Endodermal cell (in vitro differentiated cells): ENCODE measurements around the gene PLEKHG4B. TPM values are rescaled to one million over a fixed set of nuclear protein-coding genes. Genes with fewer than 3 reads are reported as not detected.
"Not testable (repeated sequence)": the region's sequence is repeated elsewhere in the genome, so short reads cannot be mapped to it uniquely, and the experiment has no call there.

Experiments used
- DNase-seq: peaks from one replicate; pipeline ENCODE4 v3.0.0-alpha.2; 2017
- H3K27ac ChIP-seq: 2 replicates; pipeline ENCODE4 v1.5.1; 2013; ENCODE audit warnings: mild to moderate bottlenecking, low read depth, low read length, moderate library complexity
- H3K27me3 ChIP-seq: 2 replicates; pipeline ENCODE4 v1.6.1; 2013; ENCODE audit warnings: mild to moderate bottlenecking, low read length, moderate library complexity; ENCODE audit not compliant: insufficient read depth, control insufficient read depth, poor library complexity, severe bottlenecking
- H3K36me3 ChIP-seq: 2 replicates; pipeline ENCODE4 v1.7.0; 2013; ENCODE audit warnings: mild to moderate bottlenecking, low read length, moderate library complexity; ENCODE audit not compliant: control insufficient read depth, insufficient read depth
- H3K4me1 ChIP-seq: one replicate; pipeline ENCODE4 v1.7.0; 2013; ENCODE audit warnings: low read length; ENCODE audit not compliant: control insufficient read depth, insufficient read depth
- H3K4me3 ChIP-seq: 2 replicates; pipeline ENCODE4 v1.5.1; 2013; ENCODE audit warnings: mild to moderate bottlenecking, low read length, moderate library complexity
- H3K9ac ChIP-seq: 2 replicates; pipeline ENCODE4 v1.6.1; 2013; ENCODE audit warnings: mild to moderate bottlenecking, low read length, moderate library complexity; ENCODE audit not compliant: poor library complexity, severe bottlenecking; ENCODE audit errors: extremely low read depth
- H3K9me3 ChIP-seq: 2 replicates; pipeline ENCODE4 v1.6.1; 2013; ENCODE audit warnings: mild to moderate bottlenecking, low read length, moderate library complexity; ENCODE audit not compliant: control insufficient read depth
- H3K27ac Mint-ChIP-seq: 2 replicates; pipeline ENCODE4 v1.8.0; 2020; ENCODE audit warnings: mixed read lengths
- H3K27me3 Mint-ChIP-seq: 2 replicates; pipeline ENCODE4 v1.8.0; 2021; ENCODE audit warnings: mild to moderate bottlenecking, mixed read lengths; ENCODE audit not compliant: insufficient read depth
- H3K36me3 Mint-ChIP-seq: 2 replicates; pipeline ENCODE4 v1.8.0; 2020; ENCODE audit warnings: low read depth, mixed read lengths
- H3K4me1 Mint-ChIP-seq: 2 replicates; pipeline ENCODE4 v1.8.0; 2020; ENCODE audit warnings: mixed read lengths
- H3K4me3 Mint-ChIP-seq: 2 replicates; pipeline ENCODE4 v1.8.0; 2020; ENCODE audit warnings: mild to moderate bottlenecking, moderate library complexity, mixed read lengths
- H3K9me3 Mint-ChIP-seq: 2 replicates; pipeline ENCODE4 v1.8.0; 2020; ENCODE audit warnings: mild to moderate bottlenecking, mixed read lengths
- CTCF ChIP-seq: fragments of 200-600 bp; sonication (generic); conservative IDR thresholded peaks from 2 replicates; pipeline ENCODE4 v1.5.0; 2021; ENCODE audit warnings: antibody characterized with exemption, mild to moderate bottlenecking
- WGBS, 2 experiments: methylation state at CpG; one replicate each; pipeline versions ENCODE4 v1.1.5 to v1.1.7; 2013; ENCODE audit warnings: missing lambda C conversion rate in 2 of 2, mixed read lengths in 1 of 2; ENCODE audit not compliant: insufficient coverage in 1 of 2, insufficient read length in 1 of 2; 5-methylcytosine and 5-hydroxymethylcytosine counted together
- total RNA-seq, 2 donors: library from RNA; stranded (reverse); fragmentation: NEBNext Ultra II Directional in 1 of 2; extraction: Animal tissue kit (Norgen Biotek cat#: 25700) in 1 of 2; gene quantifications; 2 replicates in 1 of 2; 3 replicates in 1 of 2; pipeline ENCODE4 v1.2.1, GENCODE V29; 2021

The PLEKHG4B gene
- total RNA-seq, 2 donors from 2014 or later: 16.3 to 22.8 TPM

- no peaks in the 10 kb centered on the region for H3K4me1 Mint-ChIP-seq
- Histone ChIP-seq H3K4me1 (no peaks in the 10 kb centered on the region), H3K4me3 (no peak overlapping the region), H3K36me3 (no peaks in the 10 kb centered on the region), H3K27ac (no peak overlapping the region), H3K9ac (no peak overlapping the region), H3K9me3 (no peaks in the 10 kb centered on the region), H3K27me3 (peaks cover 31% of the 10 kb centered on the region)
- peak; percentile 89 for DNase-seq
- peaks cover 3% of the 10 kb centered on the region for H3K9me3 Mint-ChIP-seq
- H3K27ac Mint-ChIP-seq: no peak overlapping the region
- TF ChIP-seq CTCF: no peak
- H3K27me3 Mint-ChIP-seq: peaks cover 53% of the 10 kb centered on the region
- H3K4me3 Mint-ChIP-seq: no peak overlapping the region
- 83 to 87% methylated on average over 9 of the region's 9 CpGs for WGBS, 2 experiments
- H3K36me3 Mint-ChIP-seq: no peaks in the 10 kb centered on the region
Measured at GRCh38 chr5:56561-57290, 35.2 kb upstream of the PLEKHG4B start.

GRCh38 chr5:60250-60649, 31.7 kb upstream of the PLEKHG4B start:
- not testable (repeated sequence) for H3K27me3 ChIP-seq, H3K4me3 Mint-ChIP-seq, H3K4me3 ChIP-seq, H3K27ac ChIP-seq, DNase-seq, H3K9ac ChIP-seq, H3K4me1 Mint-ChIP-seq, H3K9me3 ChIP-seq, H3K36me3 Mint-ChIP-seq, H3K9me3 Mint-ChIP-seq, H3K4me1 ChIP-seq, H3K27ac Mint-ChIP-seq, H3K36me3 ChIP-seq
- 70% methylated on average over 1 of the region's 1 CpG; no CpG with 5 or more reads in 1 of the 2 experiments for WGBS, 2 experiments
- H3K27me3 Mint-ChIP-seq: peaks cover 50% of the 10 kb centered on the region

- Mint-ChIP-seq H3K27ac (no peak overlapping the region), H3K4me1 (no peaks in the 10 kb centered on the region), H3K9me3 (peaks cover 33% of the 10 kb centered on the region), H3K4me3 (no peak overlapping the region), H3K27me3 (peaks cover 13% of the 10 kb centered on the region), H3K36me3 (peaks cover 2% of the 10 kb centered on the region)
- H3K27ac ChIP-seq: no peak overlapping the region
- no peaks in the 10 kb centered on the region for H3K27me3 ChIP-seq
- TF ChIP-seq CTCF: no peak
- no peaks in the 10 kb centered on the region for H3K9me3 ChIP-seq
- no peak for DNase-seq
- no peaks in the 10 kb centered on the region for H3K4me1 ChIP-seq
- WGBS, 2 experiments: 92 to 100% methylated on average over 1 of the region's 1 CpG
- H3K36me3 ChIP-seq: no peaks in the 10 kb centered on the region
- H3K4me3 ChIP-seq: no peak overlapping the region
- no peak overlapping the region for H3K9ac ChIP-seq
Measured at GRCh38 chr5:70440-70839, 21.5 kb upstream of the PLEKHG4B start.

DNA sequence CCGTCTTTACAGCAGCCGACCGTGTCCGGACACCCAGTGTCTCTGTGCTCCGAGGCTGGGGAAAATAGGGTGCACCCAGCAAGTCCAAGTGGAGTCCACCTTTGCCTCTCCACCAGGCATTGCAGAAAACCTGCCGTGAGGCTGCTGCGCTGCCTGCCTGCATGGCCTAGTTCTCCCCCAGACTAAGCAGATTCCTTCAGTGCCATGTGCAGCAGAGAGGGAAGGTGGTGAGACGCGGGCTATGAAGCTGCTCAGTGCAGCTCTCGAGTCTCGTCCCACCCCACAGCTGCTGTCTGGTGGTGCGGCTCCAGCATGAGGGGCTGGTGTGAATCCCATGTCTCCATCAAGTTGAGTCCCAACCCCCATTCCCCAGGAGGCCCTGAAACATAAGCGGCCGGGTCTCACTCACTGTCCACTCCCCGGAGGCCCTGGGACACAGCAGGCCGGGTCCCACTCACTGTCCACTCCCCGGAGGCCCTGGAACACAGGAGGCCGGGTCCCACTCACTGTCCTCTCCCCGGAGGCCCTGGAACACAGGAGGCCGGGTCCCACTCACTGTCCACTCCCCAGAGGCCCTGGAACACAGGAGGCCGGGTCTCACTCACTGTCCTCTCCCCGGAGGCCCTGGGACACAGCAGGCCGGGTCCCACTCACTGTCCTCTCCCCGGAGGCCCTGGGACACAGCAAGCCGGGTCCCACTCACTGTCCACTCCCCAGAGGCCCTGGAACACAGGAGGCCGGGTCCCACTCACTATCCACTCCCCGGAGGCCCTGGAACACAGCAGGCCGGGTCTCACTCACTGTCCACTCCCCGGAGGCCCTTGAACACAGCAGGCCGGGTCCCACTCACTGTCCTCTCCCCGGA, 19.4 kb upstream of the PLEKHG4B start:
- not testable (repeated sequence) for H3K4me1 Mint-ChIP-seq, H3K27ac ChIP-seq, H3K27me3 ChIP-seq, H3K4me3 ChIP-seq, H3K4me1 ChIP-seq, DNase-seq, H3K9ac ChIP-seq, H3K27ac Mint-ChIP-seq, H3K4me3 Mint-ChIP-seq, H3K36me3 ChIP-seq, H3K36me3 Mint-ChIP-seq, H3K9me3 ChIP-seq
- Mint-ChIP-seq H3K9me3 (peaks cover 14% of the 10 kb centered on the region), H3K27me3 (peaks cover 19% of the 10 kb centered on the region)
- 87 to 97% methylated on average over 11 to 31 of the region's 31 CpGs for WGBS, 2 experiments

DNA sequence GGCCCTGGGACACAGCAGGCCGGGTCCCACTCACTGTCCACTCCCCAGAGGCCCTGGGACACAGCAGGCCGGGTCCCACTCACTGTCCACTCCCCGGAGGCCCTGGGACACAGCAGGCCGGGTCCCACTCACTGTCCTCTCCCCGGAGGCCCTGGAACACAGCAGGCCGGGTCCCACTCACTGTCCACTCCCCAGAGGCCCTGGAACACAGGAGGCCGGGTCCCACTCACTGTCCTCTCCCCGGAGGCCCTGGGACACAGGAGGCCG, 18.9 kb upstream of the PLEKHG4B start:
- not testable (repeated sequence) for DNase-seq, H3K4me3 ChIP-seq, H3K9me3 ChIP-seq, H3K27ac ChIP-seq, H3K4me1 Mint-ChIP-seq, H3K9ac ChIP-seq, H3K4me1 ChIP-seq, H3K4me3 Mint-ChIP-seq, H3K27me3 ChIP-seq, H3K9me3 Mint-ChIP-seq, H3K27ac Mint-ChIP-seq, H3K36me3 ChIP-seq, H3K36me3 Mint-ChIP-seq
- WGBS, 2 experiments: 64 to 86% methylated on average over 3 to 7 of the region's 9 CpGs
- peaks cover 21% of the 10 kb centered on the region for H3K27me3 Mint-ChIP-seq
